Spleen (tissue), 11 donors: ENCODE measurements around the gene GSPT1. TPM values are rescaled to one million over a fixed set of nuclear protein-coding genes. Genes with fewer than 3 reads are reported as not detected.

Experiments used
- DNase-seq: peaks from one replicate; pipeline ENCODE4 v3.0.0-alpha.2; 2020
- H3K27ac ChIP-seq, 8 donors: fragments of 200-600 bp; sonication (generic) in 7 of 8; 1 replicate in 4 of 8; 2 replicates in 4 of 8; pipeline versions ENCODE4 v1.5.0 to v1.8.0; 2016 to 2021; ENCODE audit warnings: inconsistent platforms in 4 of 8, mild to moderate bottlenecking in 4 of 8, moderate library complexity in 1 of 8
- H3K27me3 ChIP-seq, 7 donors: fragments of 200-600 bp; sonication (generic) in 6 of 7; replicated peaks in 1 of 7; 1 replicate in 4 of 7; 2 replicates in 3 of 7; pipeline versions ENCODE4 v1.5.0 to v1.8.0; 2016 to 2021; ENCODE audit warnings: inconsistent platforms in 3 of 7, mild to moderate bottlenecking in 1 of 7
- H3K36me3 ChIP-seq, 6 donors: fragments of 200-600 bp; sonication (generic) in 5 of 6; 1 replicate in 4 of 6; 2 replicates in 2 of 6; pipeline versions ENCODE4 v1.5.0 to v1.8.0; 2016 to 2021; ENCODE audit warnings: inconsistent platforms in 2 of 6
- H3K4me1 ChIP-seq, 6 donors: fragments of 200-600 bp; sonication (generic) in 5 of 6; 1 replicate in 3 of 6; 2 replicates in 3 of 6; pipeline versions ENCODE4 v1.5.0 to v1.8.0; 2016 to 2021; ENCODE audit warnings: inconsistent platforms in 3 of 6
- H3K4me3 ChIP-seq, 8 donors: fragments of 200-600 bp; sonication (generic) in 7 of 8; 1 replicate in 4 of 8; 2 replicates in 4 of 8; pipeline versions ENCODE4 v1.5.0 to v1.8.0; 2016 to 2021; ENCODE audit warnings: inconsistent platforms in 4 of 8, mild to moderate bottlenecking in 4 of 8, moderate library complexity in 2 of 8
- H3K9me3 ChIP-seq, 8 donors: fragments of 200-600 bp; sonication (generic) in 7 of 8; 1 replicate in 4 of 8; 2 replicates in 4 of 8; pipeline versions ENCODE4 v1.5.0 to v1.8.0; 2016 to 2021; ENCODE audit warnings: inconsistent platforms in 4 of 8
- POLR2A ChIP-seq, 3 donors: fragments of 450-650 bp; IDR thresholded peaks; one replicate each; pipeline ENCODE4 v1.5.1; 2017; ENCODE audit warnings: antibody characterized with exemption in 3 of 3, mild to moderate bottlenecking in 1 of 3
- POLR2AphosphoS5 ChIP-seq, 3 donors: sonication (generic); formaldehyde crosslinking; IDR thresholded peaks; one replicate each; pipeline ENCODE4 v1.5.1; 2017; ENCODE audit warnings: antibody characterized with exemption in 3 of 3
- WGBS, 5 donors: extraction: QIAGEN DNeasy Blood & Tissue Kit in 3 of 5; methylation state at CpG; one replicate each; pipeline versions ENCODE4 v1.1.5 to v1.1.7; 2013 to 2018; 5-methylcytosine and 5-hydroxymethylcytosine counted together
- intact Hi-C: fragments of 100-400 bp; cut with DNase I; formaldehyde crosslinking; loops from one replicate; pipeline ENCODE4 v1.15.0; 2023; ENCODE audit warnings: low total_unique reads
- polyA plus RNA-seq, 3 donors: library from polyadenylated mRNA; stranded (reverse); fragments of 200-250 nt; gene quantifications; one replicate each; pipeline ENCODE4 v1.2.1, GENCODE V29; 2013
- total RNA-seq, 7 donors: library from RNA; depleted of rRNA in 3 of 7; stranded (reverse); fragments of >200 nt in 3 of 7; fragmentation: NEBNext Ultra II Directional in 4 of 7; extraction: Animal tissue kit (Norgen Biotek cat#: 25700) in 4 of 7; gene quantifications; one replicate each; pipeline versions ENCODE4 v1.1.0 to v1.2.1, GENCODE V29; 2016 to 2021
- TF ChIP-seq, protein P1 (sequence below), 11 experiments: fragments of 200-600 bp in 7 of 11; fragments of 450-650 bp in 4 of 11; sonication (generic) in 4 of 11; IDR thresholded peaks in 8 of 11; conservative IDR thresholded peaks in 3 of 11; 1 replicate in 7 of 11; 2 replicates in 4 of 11; pipeline versions ENCODE4 v1.4.0 to v1.8.0; 2016 to 2021; ENCODE audit warnings: antibody characterized with exemption in 11 of 11, inconsistent platforms in 4 of 11, mild to moderate bottlenecking in 1 of 11
- donor health status: healthy with polysubstance abuse.
- donor health status: DM: no; HTN: no; CAD: no; lungs with moderate emphysema.
- donor health status: DM: no; HTN: no; CAD: no.
- donor health status: Bipolar disorder and iron deficiency.
- donor health status: healthy.
- donor health status: DM: no; HTN: no; CAD: no.
- donor health status: DM: yes; HTN: yes; CAD: no.

The GSPT1 gene
- total and polyA plus RNA-seq, 10 donors, result 17.1 to 123 (median 62.3) TPM

DNA sequence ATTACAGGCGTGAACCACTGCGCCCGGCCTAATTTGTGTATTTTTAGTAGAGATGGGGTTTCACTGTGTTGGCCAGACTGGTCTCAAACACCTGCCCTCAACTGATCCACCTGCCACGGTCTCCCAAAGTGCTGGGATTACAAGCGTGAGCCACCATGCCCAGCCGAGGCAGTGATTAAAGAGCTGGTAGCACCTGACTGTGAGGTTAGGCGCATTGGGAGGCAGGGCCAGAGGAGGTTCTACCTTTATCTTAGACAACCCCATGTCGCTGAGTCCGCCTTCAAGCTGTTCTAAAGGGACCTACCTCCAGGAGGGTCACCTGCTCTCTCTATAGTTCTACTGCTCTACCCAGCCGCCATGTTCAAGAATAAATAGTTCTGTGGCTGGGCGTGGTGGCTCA lies 72.5 kb downstream of the GSPT1 start:
- Histone ChIP-seq H3K4me3 (no peak overlapping the region), H3K27ac (no peak overlapping the region), H3K27me3 (no peaks in the 10 kb centered on the region), H3K9me3 (no peaks in the 10 kb centered on the region), H3K36me3 (peaks cover 7 to 100% (median 97%) of the 10 kb centered on the region in 6 donors), H3K4me1 (peaks cover 0 to 34% (median 2%) of the 10 kb centered on the region in 6 donors)
- WGBS, 5 donors, result 96 to 98% (median 96%) methylated on average over 11 of the region's 11 CpGs
- DNase-seq, result no peak
- TF ChIP-seq, protein P1, sequence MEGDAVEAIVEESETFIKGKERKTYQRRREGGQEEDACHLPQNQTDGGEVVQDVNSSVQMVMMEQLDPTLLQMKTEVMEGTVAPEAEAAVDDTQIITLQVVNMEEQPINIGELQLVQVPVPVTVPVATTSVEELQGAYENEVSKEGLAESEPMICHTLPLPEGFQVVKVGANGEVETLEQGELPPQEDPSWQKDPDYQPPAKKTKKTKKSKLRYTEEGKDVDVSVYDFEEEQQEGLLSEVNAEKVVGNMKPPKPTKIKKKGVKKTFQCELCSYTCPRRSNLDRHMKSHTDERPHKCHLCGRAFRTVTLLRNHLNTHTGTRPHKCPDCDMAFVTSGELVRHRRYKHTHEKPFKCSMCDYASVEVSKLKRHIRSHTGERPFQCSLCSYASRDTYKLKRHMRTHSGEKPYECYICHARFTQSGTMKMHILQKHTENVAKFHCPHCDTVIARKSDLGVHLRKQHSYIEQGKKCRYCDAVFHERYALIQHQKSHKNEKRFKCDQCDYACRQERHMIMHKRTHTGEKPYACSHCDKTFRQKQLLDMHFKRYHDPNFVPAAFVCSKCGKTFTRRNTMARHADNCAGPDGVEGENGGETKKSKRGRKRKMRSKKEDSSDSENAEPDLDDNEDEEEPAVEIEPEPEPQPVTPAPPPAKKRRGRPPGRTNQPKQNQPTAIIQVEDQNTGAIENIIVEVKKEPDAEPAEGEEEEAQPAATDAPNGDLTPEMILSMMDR (IDR thresholded peaks at IDR 0.05 in 8 of 11, conservative IDR thresholded peaks at IDR 0.05 in 3 of 11), result no peak
- TF ChIP-seq POLR2AphosphoS5 (IDR thresholded peaks at IDR 0.05), result no peak
- intact Hi-C loops, result no loop called here

DNA sequence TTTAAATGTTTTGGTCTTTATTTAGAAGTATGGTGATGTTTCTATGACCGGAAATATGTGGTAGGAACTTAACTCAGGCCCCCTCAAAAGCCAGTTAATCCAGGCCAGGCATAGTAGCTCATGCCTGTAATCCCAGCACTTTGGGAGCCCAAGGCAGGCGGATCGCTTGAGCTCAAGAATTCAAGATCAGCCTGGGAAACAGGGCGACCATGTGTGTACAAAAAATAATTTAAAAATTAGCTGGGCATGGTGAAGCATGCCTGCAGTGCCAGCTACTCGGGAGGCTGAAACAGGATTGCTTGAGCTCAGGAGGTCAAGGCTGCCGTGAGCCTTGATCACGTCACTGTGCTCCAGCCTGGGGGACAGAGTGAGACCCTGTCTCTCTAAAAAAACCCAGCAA lies 74.7 kb downstream of the GSPT1 start:
- no peak overlapping the region for H3K27ac ChIP-seq
- no peak overlapping the region for H3K4me3 ChIP-seq
- 89 to 98% (median 97%) methylated on average over 7 of the region's 7 CpGs for WGBS, 5 donors
- TF ChIP-seq POLR2AphosphoS5 (IDR thresholded peaks at IDR 0.05), result no peak
- TF ChIP-seq POLR2A (IDR thresholded peaks at IDR 0.05), result no peak
- TF ChIP-seq, protein P1 (IDR thresholded peaks at IDR 0.05 in 8 of 11, conservative IDR thresholded peaks at IDR 0.05 in 3 of 11), result no peak
- DNase-seq, result no peak
- H3K27me3 ChIP-seq, result no peaks in the 10 kb centered on the region
- intact Hi-C loops, result no loop called here
- no peaks in the 10 kb centered on the region for H3K9me3 ChIP-seq
- H3K4me1 ChIP-seq, result peaks cover 0 to 16% (median 0%) of the 10 kb centered on the region in 6 donors
- peaks cover 12 to 100% (median 96%) of the 10 kb centered on the region in 6 donors for H3K36me3 ChIP-seq

DNA sequence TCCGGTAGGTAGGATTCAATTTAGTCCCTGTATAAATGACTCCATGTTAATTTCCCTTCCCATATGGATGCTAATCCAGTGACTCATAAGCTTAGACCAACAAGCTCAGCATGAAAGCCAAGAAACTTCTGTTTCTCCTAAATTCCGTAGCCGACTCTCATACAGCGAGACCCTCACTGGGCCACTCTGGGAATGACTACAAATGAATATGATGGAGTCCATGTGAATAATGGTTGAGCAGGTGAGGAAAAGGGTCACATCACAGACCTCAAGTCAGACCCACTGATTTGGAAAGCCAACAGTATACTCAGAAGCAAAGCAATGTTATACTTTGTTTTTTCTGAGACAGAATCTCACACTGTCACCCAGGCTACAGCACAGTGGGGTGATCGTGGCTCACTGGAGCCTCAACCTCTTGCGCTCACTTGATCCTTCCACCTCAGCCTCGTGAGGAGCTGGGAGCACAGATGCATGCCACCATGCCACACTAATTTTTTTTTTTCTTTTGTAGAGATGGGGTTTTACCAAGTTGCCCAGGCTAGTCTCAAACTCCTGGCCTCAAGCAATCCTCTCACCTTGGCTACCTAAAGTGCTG lies 79.0 kb downstream of the GSPT1 start:
- WGBS, 5 donors, result 90 to 98% (median 95%) methylated on average over 7 of the region's 7 CpGs
- no peak for TF ChIP-seq POLR2A (IDR thresholded peaks at IDR 0.05)
- no peak for TF ChIP-seq POLR2AphosphoS5 (IDR thresholded peaks at IDR 0.05)
- TF ChIP-seq, protein P1 (IDR thresholded peaks at IDR 0.05 in 8 of 11, conservative IDR thresholded peaks at IDR 0.05 in 3 of 11), result no peak
- Histone ChIP-seq H3K36me3 (peaks cover 9 to 67% (median 56%) of the 10 kb centered on the region in 6 donors), H3K9me3 (no peaks in the 10 kb centered on the region), H3K4me1 (peaks cover 0 to 17% (median 0%) of the 10 kb centered on the region in 6 donors), H3K4me3 (no peak overlapping the region), H3K27me3 (no peaks in the 10 kb centered on the region), H3K27ac (no peak overlapping the region)
- intact Hi-C loops, result no loop called here
- DNase-seq, result peak; percentile 30

DNA sequence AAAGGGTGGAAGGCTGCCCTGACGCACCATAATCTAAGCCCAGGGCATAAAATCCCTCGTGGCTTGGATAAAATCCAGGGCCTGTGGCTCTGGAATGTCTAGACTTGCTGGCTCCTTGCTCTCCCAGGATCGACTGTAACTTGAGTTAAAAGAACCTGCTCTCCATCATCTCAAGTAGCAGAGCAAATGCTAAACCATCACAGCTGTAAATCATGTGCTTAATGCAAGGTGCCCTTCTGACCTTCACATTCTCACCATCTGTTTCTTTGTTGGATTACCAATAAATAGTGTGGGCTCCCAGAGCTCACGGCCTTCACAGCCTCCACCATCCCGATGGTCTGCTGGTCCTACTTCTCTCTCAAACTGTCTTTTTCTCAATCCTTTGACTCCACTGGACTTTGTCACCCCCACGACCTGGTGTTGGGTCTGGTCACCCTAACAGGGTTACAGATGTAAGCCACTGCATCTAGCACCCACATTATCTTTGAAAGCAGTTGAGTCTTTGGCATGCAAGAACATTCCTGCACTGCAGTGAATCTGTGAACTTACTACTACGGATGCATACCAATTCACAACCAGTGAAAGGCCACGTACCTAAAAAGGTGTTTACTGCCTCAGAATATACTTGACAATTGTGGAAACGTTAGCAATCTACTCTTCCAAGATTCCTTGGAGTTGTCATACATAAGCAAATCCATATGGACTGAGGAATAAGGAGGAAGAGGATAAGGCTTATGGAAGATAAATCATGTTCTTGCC lies 79.7 kb downstream of the GSPT1 start:
- 60 to 81% (median 63%) methylated on average over 9 of the region's 9 CpGs for WGBS, 5 donors
- H3K27ac ChIP-seq, result no peak overlapping the region

More for the DNA sequence above, 79.7 kb downstream of the GSPT1 start:
- Histone ChIP-seq H3K4me3 (no peak overlapping the region), H3K9me3 (no peaks in the 10 kb centered on the region), H3K27me3 (no peaks in the 10 kb centered on the region), H3K36me3 (peaks cover 9 to 60% (median 50%) of the 10 kb centered on the region in 6 donors), H3K4me1 (peaks cover 0 to 17% (median 0%) of the 10 kb centered on the region in 6 donors)
- TF ChIP-seq, protein P1 (IDR thresholded peaks at IDR 0.05 in 8 of 11, conservative IDR thresholded peaks at IDR 0.05 in 3 of 11), result no peak
- TF ChIP-seq POLR2A (IDR thresholded peaks at IDR 0.05), result no peak
- TF ChIP-seq POLR2AphosphoS5 (IDR thresholded peaks at IDR 0.05), result peak in 1 of 3 donors; percentile 22
- DNase-seq, result no peak
- intact Hi-C loops, result no loop called here
